Sigmoid colon (tissue), 4 donors: ENCODE measurements around the gene PIM3.

Source experiments
- EP300 ChIP-seq, 4 donors: sonication (generic); formaldehyde crosslinking; IDR thresholded peaks; one replicate each; pipeline ENCODE4 v1.6.1; 2017; ENCODE audit warnings: antibody characterized with exemption in 4 of 4
- POLR2A ChIP-seq, 2 donors: fragments of 450-650 bp; IDR thresholded peaks; one replicate each; pipeline ENCODE4 v1.6.1; 2016; ENCODE audit warnings: antibody characterized with exemption in 2 of 2, mild to moderate bottlenecking in 2 of 2, moderate library complexity in 2 of 2
- POLR2AphosphoS5 ChIP-seq, 4 donors: sonication (generic); formaldehyde crosslinking; IDR thresholded peaks; one replicate each; pipeline ENCODE4 v1.6.1; 2017; ENCODE audit warnings: antibody characterized with exemption in 4 of 4
- TF ChIP-seq, protein P1 (sequence below), 4 experiments: fragments of 450-650 bp in 3 of 4; fragments of 200-600 bp in 1 of 4; IDR thresholded peaks; one replicate each; pipeline ENCODE4 v1.5.1; 2016 to 2019; ENCODE audit warnings: antibody characterized with exemption in 4 of 4, mild to moderate bottlenecking in 3 of 4, moderate library complexity in 2 of 4

GRCh38 chr22:49975543-49976389, 15.2 kb downstream of the PIM3 start:
- TF ChIP-seq EP300 (IDR thresholded peaks at IDR 0.05) (no peak), POLR2A (IDR thresholded peaks at IDR 0.05) (no peak), POLR2AphosphoS5 (IDR thresholded peaks at IDR 0.05) (no peak)
- TF ChIP-seq, protein P1, sequence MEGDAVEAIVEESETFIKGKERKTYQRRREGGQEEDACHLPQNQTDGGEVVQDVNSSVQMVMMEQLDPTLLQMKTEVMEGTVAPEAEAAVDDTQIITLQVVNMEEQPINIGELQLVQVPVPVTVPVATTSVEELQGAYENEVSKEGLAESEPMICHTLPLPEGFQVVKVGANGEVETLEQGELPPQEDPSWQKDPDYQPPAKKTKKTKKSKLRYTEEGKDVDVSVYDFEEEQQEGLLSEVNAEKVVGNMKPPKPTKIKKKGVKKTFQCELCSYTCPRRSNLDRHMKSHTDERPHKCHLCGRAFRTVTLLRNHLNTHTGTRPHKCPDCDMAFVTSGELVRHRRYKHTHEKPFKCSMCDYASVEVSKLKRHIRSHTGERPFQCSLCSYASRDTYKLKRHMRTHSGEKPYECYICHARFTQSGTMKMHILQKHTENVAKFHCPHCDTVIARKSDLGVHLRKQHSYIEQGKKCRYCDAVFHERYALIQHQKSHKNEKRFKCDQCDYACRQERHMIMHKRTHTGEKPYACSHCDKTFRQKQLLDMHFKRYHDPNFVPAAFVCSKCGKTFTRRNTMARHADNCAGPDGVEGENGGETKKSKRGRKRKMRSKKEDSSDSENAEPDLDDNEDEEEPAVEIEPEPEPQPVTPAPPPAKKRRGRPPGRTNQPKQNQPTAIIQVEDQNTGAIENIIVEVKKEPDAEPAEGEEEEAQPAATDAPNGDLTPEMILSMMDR (IDR thresholded peaks at IDR 0.05), result no peak
